ENCODE data around the gene ANGPTL2.

The ANGPTL2 gene

GRCh38 chr9:127045148-127045547 lies 77.3 kb downstream of the ANGPTL2 start:
- no peak for DNase-seq

- DNase-seq, result no peak
These were observed 82.9 kb downstream of the ANGPTL2 start for GRCh38 chr9:127039492-127039891.

GRCh38 chr9:127038531-127038930 lies 83.9 kb downstream of the ANGPTL2 start:
- no peak for DNase-seq
